HepG2 (cell line): ENCODE data around the gene SRC. TPM values are rescaled to one million over a fixed set of nuclear protein-coding genes. Genes with fewer than 3 reads are reported as not detected.

Experiments used
- ATAC-seq: fragments of 200-7000 bp; cut with Tn5 transposase; 3 replicates; pipeline ENCODE4 v1.9.1; 2020; ENCODE audit warnings: mild to moderate bottlenecking, moderate library complexity
- BruUV-seq: library from RNA; stranded (reverse); fragments of 400-500 nt; replicated peaks from 2 replicates; lab custom pipeline; 2021; lab: Mats Ljungman, UMichigan
- CTCF ChIA-PET: fragments of 300-600 bp; formaldehyde crosslinking; extraction: SDS; loops from one replicate; lab custom pipeline; 2021; ENCODE audit warnings: low total read pairs, inconsistent platforms, low intra/inter-chr PET ratio; lab: Yijun Ruan, JAX
- POLR2A ChIA-PET: fragments of 350-600 bp; sonication (Branson Sonifier 250); formaldehyde crosslinking; loops from one replicate; lab custom pipeline; 2020; ENCODE audit warnings: antibody characterized with exemption, inconsistent platforms; lab: Yijun Ruan, JAX
- DNase-seq: peaks from one replicate; pipeline ENCODE4 v3.0.0-alpha.2; 2015; ENCODE audit warnings: low spot score
- FAIRE-seq: peaks from 3 replicates; lab custom pipeline; 2011; peaks lifted over from hg19 to GRCh38; lab: Jason Lieb, UNC
- H2AFZ ChIP-seq: one replicate; pipeline ENCODE4 v1.6.1; 2011; ENCODE audit warnings: low read length, inconsistent platforms
- H3K27ac ChIP-seq: fragments of 300-600 bp; 3 replicates; pipeline ENCODE4 v1.8.0; 2011; ENCODE audit warnings: mixed run types, mild to moderate bottlenecking, mixed read lengths, low read length, inconsistent platforms; ENCODE audit not compliant: insufficient read depth; ENCODE audit errors: extremely low read length
- H3K27me3 ChIP-seq, 2 experiments: fragments of 200-600 bp in 1 of 2; 2 replicates in 1 of 2; 3 replicates in 1 of 2; pipeline versions ENCODE4 v1.6.0 to v1.8.0; 2011; ENCODE audit warnings: low read length in 2 of 2, mild to moderate bottlenecking in 2 of 2, moderate library complexity in 2 of 2, inconsistent platforms in 1 of 2; ENCODE audit not compliant: insufficient read depth in 2 of 2, control insufficient read depth in 1 of 2
- H3K36me3 ChIP-seq, 2 experiments: fragments of 200-600 bp in 1 of 2; replicated peaks in 1 of 2; 2 replicates in 1 of 2; 3 replicates in 1 of 2; pipeline versions ENCODE4 v1.5.1 to v1.8.0; 2011; ENCODE audit warnings: low read length in 2 of 2, inconsistent platforms in 1 of 2; ENCODE audit not compliant: insufficient read depth in 2 of 2, control insufficient read depth in 1 of 2
- H3K4me1 ChIP-seq: 2 replicates; pipeline ENCODE4 v1.5.1; 2012; ENCODE audit warnings: low read length, inconsistent platforms; ENCODE audit not compliant: insufficient read depth
- H3K4me2 ChIP-seq: 2 replicates; pipeline ENCODE4 v1.6.0; 2011; ENCODE audit warnings: low read depth, low read length, inconsistent platforms
- H3K4me3 ChIP-seq, 3 experiments: fragments of 200-600 bp in 1 of 3; sonication (generic), shearing (Covaris generic) in 1 of 3; replicated peaks in 1 of 3; 2 replicates each; pipeline ENCODE4 v1.5.1; 2011 to 2016; ENCODE audit warnings: low read length in 3 of 3, inconsistent platforms in 2 of 3, low read depth in 2 of 3, mild to moderate bottlenecking in 2 of 3, control low read depth in 1 of 3, mixed read lengths in 1 of 3; ENCODE audit not compliant: insufficient read depth in 1 of 3
- H3K79me2 ChIP-seq: one replicate; pipeline ENCODE4 v1.6.1; 2011; ENCODE audit warnings: low read length, inconsistent platforms; ENCODE audit not compliant: insufficient read depth
- H3K9ac ChIP-seq: 2 replicates; pipeline ENCODE4 v1.6.0; 2011; ENCODE audit warnings: mild to moderate bottlenecking, low read depth, low read length, inconsistent platforms; ENCODE audit not compliant: insufficient read depth
- H3K9me3 ChIP-seq: 2 replicates; pipeline ENCODE4 v1.5.1; 2012; ENCODE audit warnings: mild to moderate bottlenecking, low read length
- H4K20me1 ChIP-seq: 2 replicates; pipeline ENCODE4 v1.6.0; 2011; ENCODE audit warnings: inconsistent platforms, mild to moderate bottlenecking, low read length, moderate library complexity; ENCODE audit not compliant: insufficient read depth
- AKNA ChIP-seq: sonication (generic); formaldehyde crosslinking; IDR thresholded peaks from 2 replicates; pipeline ENCODE4 v1.4.0; 2020; ENCODE audit warnings: missing genetic modification reagents, borderline replicate concordance
- ELF1 ChIP-seq: sonication (generic); formaldehyde crosslinking; IDR thresholded peaks from 2 replicates; pipeline ENCODE4 v1.4.0; 2020; ENCODE audit warnings: missing genetic modification reagents
- HMG20A ChIP-seq: IDR thresholded peaks from 2 replicates; pipeline ENCODE4 v1.6.1; 2016; ENCODE audit warnings: borderline replicate concordance
- KLF13 ChIP-seq: sonication (generic); formaldehyde crosslinking; IDR thresholded peaks from 2 replicates; pipeline ENCODE4 v1.4.0; 2020; ENCODE audit warnings: mild to moderate bottlenecking, missing genetic modification reagents
- NFYC ChIP-seq: IDR thresholded peaks from 2 replicates; pipeline ENCODE4 v1.6.1; 2016; ENCODE audit warnings: missing genetic modification reagents, missing compliant biosample characterization
- PAX8 ChIP-seq: sonication (generic); formaldehyde crosslinking; IDR thresholded peaks from 2 replicates; pipeline ENCODE4 v1.8.0; 2022; ENCODE audit warnings: mild to moderate bottlenecking, missing genetic modification reagents, borderline replicate concordance
- SMARCE1 ChIP-seq: fragments of 450-650 bp; IDR thresholded peaks from 2 replicates; pipeline ENCODE4 v1.6.1; 2017; ENCODE audit warnings: borderline replicate concordance
- SNAI1 ChIP-seq: sonication (generic); formaldehyde crosslinking; IDR thresholded peaks from 2 replicates; pipeline ENCODE4 v1.5.0; 2020; ENCODE audit warnings: mild to moderate bottlenecking, missing genetic modification reagents, borderline replicate concordance
- SP4 ChIP-seq: sonication (generic); formaldehyde crosslinking; IDR thresholded peaks from 2 replicates; pipeline ENCODE4 v1.8.1; 2023; ENCODE audit warnings: mild to moderate bottlenecking, missing genetic modification reagents
- TOE1 ChIP-seq: sonication (generic); formaldehyde crosslinking; IDR thresholded peaks from 2 replicates; pipeline ENCODE4 v1.4.0; 2020; ENCODE audit warnings: mild to moderate bottlenecking, missing genetic modification reagents
- ZMYM3 ChIP-seq: sonication (generic); formaldehyde crosslinking; IDR thresholded peaks from 2 replicates; pipeline ENCODE4 v1.5.1; 2020; ENCODE audit warnings: mild to moderate bottlenecking, missing genetic modification reagents
- ZNF24 ChIP-seq: fragments of 450-650 bp; IDR thresholded peaks from 2 replicates; pipeline ENCODE4 v1.6.1; 2017; ENCODE audit warnings: antibody characterized with exemption, mild to moderate bottlenecking
- ZNF263 ChIP-seq: sonication (generic); formaldehyde crosslinking; IDR thresholded peaks from 2 replicates; pipeline ENCODE4 v1.4.0; 2020; ENCODE audit warnings: missing genetic modification reagents
- ZNF564 ChIP-seq: sonication (generic); formaldehyde crosslinking; IDR thresholded peaks from 2 replicates; pipeline ENCODE4 v1.8.1; 2023; ENCODE audit warnings: mild to moderate bottlenecking, missing genetic modification reagents
- ZNF629 ChIP-seq: sonication (generic); formaldehyde crosslinking; conservative IDR thresholded peaks from 2 replicates; pipeline ENCODE4 v1.5.0; 2020; ENCODE audit warnings: missing genetic modification reagents
- WGBS: methylation state at CpG from one replicate; pipeline ENCODE4 v1.1.6; 2017; ENCODE audit warnings: low lambda C conversion rate; 5-methylcytosine and 5-hydroxymethylcytosine counted together
- in situ Hi-C: cut with HindIII; loops from 2 replicates; pipeline ENCODE4 v1.10.0; 2017; ENCODE audit warnings: low pct_unique_long_range_greater_than_20kb; ENCODE audit not compliant: extremely low pct_ligation_motif_present
- intact Hi-C: fragments of 100-400 bp; cut with micrococcal nuclease; formaldehyde crosslinking; loops from one replicate; pipeline ENCODE4 v1.10.0; 2022; ENCODE audit not compliant: unreplicated experiment
- polyA plus RNA-seq, 8 experiments: library from polyadenylated mRNA; depleted of rRNA in 3 of 8; stranded (reverse) in 7 of 8; unstranded in 1 of 8; fragments of >200 nt; fragmentation: Illumina TruSeq in 4 of 8; extraction: Trizol in 4 of 8; gene quantifications; 2 replicates each; pipeline versions ENCODE4 v1.2.1 to v1.2.3, GENCODE V29; 2011 to 2016; ENCODE audit warnings: low read depth in 4 of 8, missing spikeins in 1 of 8, mixed read lengths in 1 of 8; ENCODE audit not compliant: insufficient read depth in 1 of 8
- total RNA-seq, 5 experiments: library from RNA; depleted of rRNA; stranded (reverse); fragments of >200 nt; fragmentation: Illumina TruSeq; extraction: Trizol; gene quantifications; 2 replicates each; pipeline ENCODE4 v1.2.3, GENCODE V29; 2016; ENCODE audit warnings: low read depth in 1 of 5

The SRC gene
- total and polyA plus RNA-seq, 2 of the 13 experiments (the other 11 are each of a cell fraction or from before 2014, with no cell fraction given), result 54.7 to 192 TPM

GRCh38 chr20:37311710-37312355, 34.1 kb upstream of the SRC start:
- TF ChIP-seq KLF13 (CRISPR knock-in tag), result no peak
- TF ChIP-seq ZNF629, result 0 out of 2 replicates have a peak, but pooled peaks have one; percentile 17
- Histone ChIP-seq H3K4me3 (no peak overlapping the region), H4K20me1 (no peaks in the 10 kb centered on the region; the same call in 1 of the 2 replicates), H3K9me3 (no peaks in the 10 kb centered on the region), H3K27ac (no peak overlapping the region), H3K79me2 (peaks cover 2% of the 10 kb centered on the region), H3K27me3 (no peaks in the 10 kb centered on the region), H3K9ac (no peak overlapping the region), H3K4me1 (peaks cover 20% of the 10 kb centered on the region), H3K36me3 (peaks cover 21 to 39% of the 10 kb centered on the region in 2 experiments; a peak in 4 of 5 replicates), H3K4me2 (no peak overlapping the region), H2AFZ (no peak overlapping the region)
- ChIA-PET CTCF (no interaction called here), POLR2A (interaction anchor here (1.2 kb wide), 1 partner anchor 33 kb away, joined by 4 read pairs; no protein-coding TSS in a partner anchor)
- DNase-seq (no peak), ATAC-seq (no peak), FAIRE-seq (no peak)
- in situ Hi-C loops (no loop called here), intact Hi-C loops (no loop called here)
- BruUV-seq, result no TSS peak
- WGBS, result 95% methylated on average over 17 of the region's 17 CpGs

GRCh38 chr20:37313546-37314091, 32.3 kb upstream of the SRC start:
- Histone ChIP-seq H3K9me3 (no peaks in the 10 kb centered on the region), H3K36me3 (peaks cover 23 to 51% of the 10 kb centered on the region in 2 experiments), H3K4me3 (no peak overlapping the region), H3K79me2 (peaks cover 2% of the 10 kb centered on the region), H3K27me3 (no peaks in the 10 kb centered on the region), H3K9ac (no peak overlapping the region), H3K4me2 (no peak overlapping the region), H4K20me1 (no peaks in the 10 kb centered on the region; the same call in 1 of the 2 replicates), H2AFZ (no peak overlapping the region), H3K27ac (no peak overlapping the region), H3K4me1 (peaks cover 8% of the 10 kb centered on the region)
- in situ Hi-C loops, result no loop called here
- 97% methylated on average over 8 of the region's 8 CpGs for WGBS
- BruUV-seq, result no TSS peak
- no peak for FAIRE-seq
- POLR2A ChIA-PET, result interaction anchor here (0.5 kb wide), 1 partner anchor 11 kb away, joined by 3 read pairs; no protein-coding TSS in a partner anchor
- ATAC-seq, result no peak
- CTCF ChIA-PET, result no interaction called here
- intact Hi-C loops, result no loop called here
- no peak for DNase-seq
- no peak for TF ChIP-seq AKNA (CRISPR knock-in tag)
- TF ChIP-seq SNAI1 (CRISPR knock-in tag), result no peak
- no peak for TF ChIP-seq ZNF263 (CRISPR knock-in tag)
- TF ChIP-seq ELF1 (CRISPR knock-in tag), result no peak
- no peak for TF ChIP-seq SMARCE1
- TF ChIP-seq PAX8 (CRISPR knock-in tag), result no peak
- no peak for TF ChIP-seq SP4 (CRISPR knock-in tag)
- no peak for TF ChIP-seq ZNF24
- no peak for TF ChIP-seq TOE1 (CRISPR knock-in tag)
- no peak for TF ChIP-seq HMG20A (CRISPR knock-in tag)
- TF ChIP-seq ZNF564 (CRISPR knock-in tag), result no peak
- no peak for TF ChIP-seq NFYC (CRISPR knock-in tag)
- TF ChIP-seq ZMYM3 (CRISPR knock-in tag), result no peak
